HTERT RPE-1 (cell line): ENCODE measurements around the gene CCND1.

Experiments
- in situ Hi-C: fragments of 300-500 bp; cut with MboI; formaldehyde crosslinking; loops from 4 replicates; pipeline ENCODE4 v1.14.3; 2020; ENCODE audit warnings: low sequenced_read_pairs

The CCND1 gene

GRCh38 chr11:69651834-69652620 lies 11.1 kb downstream of the CCND1 start:
- in situ Hi-C loops, result loop anchor here (25.0 kb wide), 1 partner anchor 540 kb away; no protein-coding TSS in a partner anchor

GRCh38 chr11:69652999-69653398 lies 12.0 kb downstream of the CCND1 start:
- in situ Hi-C loops, result loop anchor here (25.0 kb wide), 1 partner anchor 541 kb away; no protein-coding TSS in a partner anchor

GRCh38 chr11:69653406-69653960 lies 12.5 kb downstream of the CCND1 start:
- in situ Hi-C loops, result loop anchor here (25.0 kb wide), 1 partner anchor 541 kb away; no protein-coding TSS in a partner anchor

DNA sequence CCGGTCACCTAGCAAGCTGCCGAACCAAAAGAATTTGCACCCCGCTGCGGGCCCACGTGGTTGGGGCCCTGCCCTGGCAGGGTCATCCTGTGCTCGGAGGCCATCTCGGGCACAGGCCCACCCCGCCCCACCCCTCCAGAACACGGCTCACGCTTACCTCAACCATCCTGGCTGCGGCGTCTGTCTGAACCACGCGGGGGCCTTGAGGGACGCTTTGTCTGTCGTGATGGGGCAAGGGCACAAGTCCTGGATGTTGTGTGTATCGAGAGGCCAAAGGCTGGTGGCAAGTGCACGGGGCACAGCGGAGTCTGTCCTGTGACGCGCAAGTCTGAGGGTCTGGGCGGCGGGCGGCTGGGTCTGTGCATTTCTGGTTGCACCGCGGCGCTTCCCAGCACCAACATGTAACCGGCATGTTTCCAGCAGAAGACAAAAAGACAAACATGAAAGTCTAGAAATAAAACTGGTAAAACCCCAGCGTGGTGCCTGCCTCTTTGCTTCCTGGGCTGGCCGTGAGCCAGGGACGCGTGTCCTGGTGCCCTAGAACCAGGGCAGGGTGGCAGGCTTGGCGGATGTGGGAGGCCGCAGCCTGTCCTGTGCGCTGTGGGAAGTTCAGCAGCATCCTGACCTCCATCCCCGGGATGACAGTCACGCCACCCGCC lies 13.2 kb downstream of the CCND1 start:
- in situ Hi-C loops, result loop anchor here (25.0 kb wide), 1 partner anchor 542 kb away; no protein-coding TSS in a partner anchor

- in situ Hi-C loops, result loop anchor here (25.0 kb wide), 1 partner anchor 543 kb away; no protein-coding TSS in a partner anchor
Observed at GRCh38 chr11:69654660-69655478, 13.9 kb downstream of the CCND1 start.

- in situ Hi-C loops, result loop anchor here (25.0 kb wide), 1 partner anchor 543 kb away; no protein-coding TSS in a partner anchor
Observed at GRCh38 chr11:69655479-69656428, 14.8 kb downstream of the CCND1 start.

GRCh38 chr11:69656536-69657455 lies 15.8 kb downstream of the CCND1 start:
- in situ Hi-C loops, result loop anchor here (25.0 kb wide), 1 partner anchor 544 kb away; no protein-coding TSS in a partner anchor

DNA sequence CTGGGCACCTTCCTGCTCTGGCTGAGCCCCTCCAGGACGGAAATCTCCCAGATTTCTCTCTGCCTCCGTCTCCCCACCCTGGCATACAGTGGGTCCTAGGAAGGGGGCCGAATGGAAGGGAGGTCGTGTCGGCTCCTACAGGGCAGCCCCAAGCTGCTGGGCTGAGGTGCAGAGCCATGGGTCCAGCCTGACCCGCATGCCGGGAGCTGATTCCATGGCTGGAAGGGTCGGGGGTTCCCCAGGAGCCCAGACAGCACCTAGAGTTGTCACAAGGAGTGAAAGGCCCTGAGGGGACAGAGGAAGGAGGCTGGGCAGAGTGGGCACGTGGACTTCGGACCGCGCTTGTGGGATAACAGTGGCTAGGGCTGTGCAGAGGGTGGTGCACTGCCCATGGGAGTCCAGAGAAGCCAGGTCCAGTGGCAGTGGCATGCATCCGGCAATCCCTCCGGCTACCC lies 16.5 kb downstream of the CCND1 start:
- in situ Hi-C loops, result loop anchor here (25.0 kb wide), 1 partner anchor 545 kb away; no protein-coding TSS in a partner anchor

DNA sequence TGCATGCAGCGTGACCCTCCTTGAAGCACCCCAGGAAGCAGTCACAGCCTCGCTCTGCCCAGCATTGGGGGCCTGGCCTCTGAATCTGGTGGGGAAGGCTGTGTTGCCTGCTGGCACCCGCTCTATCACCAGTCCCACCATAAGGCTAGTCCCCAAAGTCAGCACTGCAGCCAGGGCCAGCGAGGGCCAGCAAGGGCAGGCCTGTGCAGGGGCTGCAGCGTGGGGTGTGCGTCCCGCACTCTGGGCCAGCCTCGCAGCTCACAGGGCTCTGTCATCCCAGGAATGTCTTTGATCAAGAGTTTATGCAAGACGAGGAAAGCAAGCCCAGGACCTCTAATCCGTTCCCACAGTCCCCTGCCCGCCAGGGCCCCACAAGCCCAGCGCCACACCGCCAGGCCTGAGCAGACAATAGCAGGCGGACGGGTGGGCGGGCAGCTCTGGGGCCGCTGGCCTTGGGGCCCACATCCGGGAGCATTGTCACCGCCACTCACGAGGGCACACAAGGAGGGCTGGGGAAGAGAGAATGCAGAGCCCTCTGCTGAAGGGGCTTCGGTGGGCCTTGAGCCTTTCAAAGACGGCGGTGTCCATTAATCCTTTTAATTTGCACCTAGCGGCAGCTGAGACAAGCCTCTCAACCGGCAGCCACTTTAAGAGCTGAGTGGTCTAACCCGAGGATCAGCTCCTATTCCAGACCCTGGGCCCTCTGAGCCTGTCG lies 17.1 kb downstream of the CCND1 start:
- in situ Hi-C loops, result loop anchor here (25.0 kb wide), 1 partner anchor 546 kb away; no protein-coding TSS in a partner anchor

GRCh38 chr11:69658626-69659450 lies 17.9 kb downstream of the CCND1 start:
- in situ Hi-C loops, result loop anchor here (25.0 kb wide), 1 partner anchor 547 kb away; no protein-coding TSS in a partner anchor

DNA sequence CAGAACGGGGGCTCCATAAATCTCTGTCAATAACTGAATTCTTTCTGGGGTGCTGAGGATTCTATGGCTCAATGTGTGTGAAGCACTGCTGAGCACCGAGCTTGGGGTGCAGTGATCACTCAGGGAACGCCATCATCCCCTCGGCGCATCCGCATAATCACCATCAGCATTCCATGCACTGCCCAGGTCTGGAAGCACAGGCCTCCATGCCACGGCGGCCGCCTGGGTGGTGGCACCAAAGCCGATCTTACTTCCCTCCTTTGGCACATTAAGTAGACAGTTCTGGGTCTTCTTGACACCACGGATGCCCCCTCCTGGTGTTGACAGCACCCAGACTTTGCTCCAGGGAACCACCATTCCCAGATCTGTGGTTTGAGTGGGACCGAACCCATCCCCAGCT lies 18.6 kb downstream of the CCND1 start:
- in situ Hi-C loops, result loop anchor here (25.0 kb wide), 1 partner anchor 547 kb away; no protein-coding TSS in a partner anchor

- in situ Hi-C loops, result loop anchor here (25.0 kb wide), 1 partner anchor 548 kb away; no protein-coding TSS in a partner anchor
Observed at GRCh38 chr11:69660001-69660500, 19.1 kb downstream of the CCND1 start.

DNA sequence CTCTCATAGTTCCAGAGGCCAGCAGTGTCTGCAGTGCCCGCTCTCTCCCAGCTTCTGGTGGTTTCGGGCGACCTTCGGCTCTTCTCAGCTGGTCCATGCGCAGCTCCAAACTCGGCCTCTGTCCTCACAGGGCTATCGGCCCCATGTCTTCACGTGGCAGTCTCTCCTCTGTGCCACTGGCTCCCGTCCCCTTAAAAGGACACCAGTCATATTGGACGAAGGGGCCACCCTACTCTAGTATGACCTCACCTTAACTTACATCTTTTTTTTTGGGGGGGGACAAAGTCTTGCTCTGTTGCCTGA lies 20.4 kb downstream of the CCND1 start:
- in situ Hi-C loops, result loop anchor here (25.0 kb wide), 1 partner anchor 549 kb away; no protein-coding TSS in a partner anchor

- in situ Hi-C loops, result loop anchor here (25.0 kb wide), 1 partner anchor 550 kb away; no protein-coding TSS in a partner anchor
Observed at GRCh38 chr11:69662021-69662698, 21.2 kb downstream of the CCND1 start.

DNA sequence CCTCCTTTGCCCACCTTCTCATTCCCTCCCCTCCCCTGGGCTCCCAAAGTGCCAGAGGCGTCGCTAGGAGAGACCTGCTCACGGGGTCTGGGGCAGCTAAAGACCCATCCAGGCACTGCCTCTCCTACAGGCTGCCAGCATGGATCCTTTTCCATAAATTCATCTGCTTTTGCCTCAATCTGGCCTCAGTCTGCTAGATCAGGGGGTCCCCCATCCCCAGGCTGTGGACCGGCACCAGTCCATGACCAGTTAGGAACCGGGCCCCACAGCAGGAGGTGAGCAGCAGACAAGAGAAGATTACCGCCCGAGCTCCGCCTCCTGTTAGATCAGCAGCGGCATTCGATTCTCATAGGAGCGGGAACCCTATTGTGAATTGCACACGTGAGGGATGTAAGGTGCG lies 21.9 kb downstream of the CCND1 start:
- in situ Hi-C loops, result loop anchor here (25.0 kb wide), 1 partner anchor 551 kb away; no protein-coding TSS in a partner anchor

GRCh38 chr11:69663326-69663725 lies 22.4 kb downstream of the CCND1 start:
- in situ Hi-C loops, result loop anchor here (25.0 kb wide), 1 partner anchor 551 kb away; no protein-coding TSS in a partner anchor
